GM20431 (cell line): ENCODE data around the gene CLCF1.

Experiments used
- in situ Hi-C: fragments of 300-500 bp; cut with MseI, MboI; formaldehyde crosslinking; loops from one replicate; pipeline ENCODE4 v1.15.0; 2020; ENCODE audit warnings: low sequenced_read_pairs; ENCODE audit not compliant: unreplicated experiment

CLCF1 gene

DNA sequence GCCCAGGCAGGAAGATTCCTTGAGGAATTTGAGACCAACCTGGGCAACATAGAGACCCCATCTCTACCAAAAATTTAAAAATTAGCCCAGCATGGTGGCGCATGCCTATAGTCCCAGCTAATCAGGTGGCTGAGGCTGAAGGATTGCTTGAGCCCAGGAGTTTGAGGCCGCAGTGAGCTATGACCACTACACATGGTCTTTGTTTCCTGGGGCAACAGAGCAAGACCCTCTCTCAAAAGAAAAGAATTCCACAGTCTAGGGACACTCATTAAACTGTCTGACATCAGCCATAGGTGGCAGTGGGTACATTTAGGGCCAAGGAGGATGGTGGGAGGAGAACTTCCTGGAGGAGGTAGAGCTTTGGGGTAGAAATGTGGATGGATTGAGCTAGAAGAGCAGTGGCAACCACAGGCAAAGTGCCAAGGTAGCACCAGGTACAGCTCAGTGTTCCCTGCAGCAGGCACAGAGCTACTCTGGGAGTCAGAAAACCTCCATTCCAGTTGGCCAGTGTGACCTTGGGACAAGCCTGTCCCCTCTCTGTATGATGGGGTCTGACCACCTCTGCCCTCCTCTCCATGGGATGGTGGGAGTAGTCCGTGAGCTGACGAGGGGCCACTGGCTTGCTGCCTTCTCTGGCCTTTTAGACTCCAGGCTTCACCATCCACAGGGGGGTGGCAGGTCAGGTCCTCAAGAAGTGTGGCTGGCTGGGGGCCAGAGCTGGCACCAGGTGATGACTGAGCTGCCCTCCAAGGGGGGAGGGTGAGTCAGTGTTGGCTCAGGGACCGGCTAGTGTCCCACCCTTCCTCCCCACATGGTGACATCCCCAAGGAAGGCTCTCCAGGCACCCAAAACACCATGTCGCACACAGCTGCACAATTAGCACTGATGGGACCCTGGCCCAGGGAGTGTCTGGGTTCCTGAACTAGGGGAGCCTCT is 3.7 kb upstream of the CLCF1 start:
- in situ Hi-C loops: no loop called here

DNA sequence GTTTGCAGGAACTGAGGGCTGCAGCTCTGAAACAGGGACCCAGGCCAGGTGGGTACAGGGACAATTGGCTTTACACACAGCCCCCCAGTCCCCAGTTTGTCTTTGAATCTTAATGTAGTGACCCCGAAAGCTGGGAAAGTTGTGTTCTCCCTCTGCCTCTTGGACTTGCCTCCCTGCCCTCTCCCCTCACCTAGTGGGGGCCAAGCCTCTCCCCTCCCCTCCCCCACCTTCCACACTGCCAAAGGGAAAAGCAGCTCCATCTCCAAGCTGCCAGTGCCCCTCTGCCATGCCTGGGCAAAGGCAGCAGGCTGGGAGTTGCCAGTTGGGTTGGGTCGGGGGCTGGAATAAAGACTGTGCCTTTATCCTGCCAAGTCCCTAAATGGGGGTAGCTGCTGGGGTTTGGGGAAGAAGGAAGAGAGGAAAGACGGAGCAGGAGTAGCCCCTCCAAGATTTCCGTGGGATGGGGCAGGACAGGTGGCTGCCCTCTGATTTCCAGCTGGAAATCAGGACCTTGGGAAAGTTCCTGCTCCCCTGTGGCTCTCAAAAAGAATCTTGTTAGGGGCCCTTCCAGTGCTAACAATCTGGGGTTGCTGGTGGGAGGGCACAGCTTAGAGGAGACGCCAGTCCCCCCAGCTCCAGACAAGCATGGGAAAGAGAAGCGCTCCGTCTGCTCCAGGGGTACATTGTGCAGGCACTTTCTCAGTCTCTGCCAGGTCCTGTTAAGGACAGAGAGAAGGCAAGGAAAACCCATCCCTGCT is 2.8 kb upstream of the CLCF1 start:
- in situ Hi-C loops: no loop called here

DNA sequence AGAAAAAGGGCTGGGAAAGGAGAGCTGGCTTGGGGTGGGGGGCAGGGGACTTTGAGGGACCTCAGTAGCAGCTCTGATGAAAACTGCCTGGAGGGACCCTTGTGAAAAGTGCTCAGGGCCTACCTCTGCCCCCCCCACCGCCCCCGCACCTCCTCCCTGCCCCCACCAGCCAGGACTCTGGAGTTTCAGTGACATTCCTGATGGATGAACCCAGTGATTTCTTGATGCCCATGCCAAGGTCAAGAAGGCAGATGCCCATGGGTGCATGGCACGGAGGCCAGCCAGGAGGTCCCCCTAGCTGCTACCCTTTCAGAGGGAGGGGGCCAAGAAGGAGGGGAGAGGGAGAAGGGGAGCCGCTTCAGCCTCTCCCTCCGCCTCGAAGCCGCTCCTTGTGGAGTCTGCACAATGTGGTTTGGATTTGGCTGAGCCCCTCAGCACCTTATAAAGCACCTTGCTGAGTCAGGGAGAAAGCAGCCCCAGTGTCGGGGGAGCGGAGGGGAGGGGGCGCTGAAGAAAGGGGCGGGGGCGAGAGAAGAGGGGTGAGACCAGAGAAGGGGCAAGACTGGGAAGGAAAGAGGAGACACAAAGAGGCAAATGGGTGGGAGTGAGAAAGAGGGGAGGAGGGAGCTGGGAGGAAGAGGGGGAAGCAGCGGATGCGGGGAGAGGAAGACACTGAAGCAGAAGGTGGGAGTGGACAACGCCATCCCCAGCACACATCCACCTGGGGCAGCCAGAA is 2.1 kb upstream of the CLCF1 start:
- in situ Hi-C loops: no loop called here

DNA sequence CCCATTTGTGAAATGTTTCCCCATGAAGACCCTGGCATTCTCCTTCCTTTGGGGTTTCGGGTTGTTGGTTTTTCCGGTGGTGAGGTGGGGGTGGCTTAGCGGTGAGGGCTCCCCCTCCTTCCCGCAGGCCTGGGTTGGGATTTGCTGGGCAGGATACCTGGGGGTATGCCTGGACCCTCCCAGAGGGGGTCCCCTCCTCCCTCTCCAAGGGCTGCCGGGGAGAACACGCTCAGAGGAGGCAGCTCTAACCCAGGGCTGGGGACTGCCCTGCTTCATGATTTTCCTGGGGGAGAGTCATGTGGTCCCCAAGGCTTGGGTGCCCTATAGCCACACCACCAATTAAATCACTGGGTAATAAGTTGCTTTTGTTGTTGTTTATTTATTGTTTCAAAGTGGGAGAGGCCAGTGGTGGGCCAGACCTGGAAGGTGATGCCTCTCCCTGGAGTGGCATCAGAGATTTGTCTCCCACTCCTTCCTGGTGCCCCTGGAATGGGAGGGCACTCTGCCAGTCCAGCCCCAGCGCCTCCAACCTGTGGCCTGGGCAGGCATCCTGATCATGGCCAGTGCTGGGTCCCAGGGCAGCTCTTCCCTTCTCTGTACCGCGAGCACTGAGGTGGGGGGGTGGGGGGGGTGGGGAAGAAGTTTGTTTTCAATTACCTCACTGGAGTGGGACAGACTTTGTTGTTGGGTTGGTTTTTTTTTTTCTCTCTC is 1.3 kb upstream of the CLCF1 start:
- in situ Hi-C loops: no loop called here

DNA sequence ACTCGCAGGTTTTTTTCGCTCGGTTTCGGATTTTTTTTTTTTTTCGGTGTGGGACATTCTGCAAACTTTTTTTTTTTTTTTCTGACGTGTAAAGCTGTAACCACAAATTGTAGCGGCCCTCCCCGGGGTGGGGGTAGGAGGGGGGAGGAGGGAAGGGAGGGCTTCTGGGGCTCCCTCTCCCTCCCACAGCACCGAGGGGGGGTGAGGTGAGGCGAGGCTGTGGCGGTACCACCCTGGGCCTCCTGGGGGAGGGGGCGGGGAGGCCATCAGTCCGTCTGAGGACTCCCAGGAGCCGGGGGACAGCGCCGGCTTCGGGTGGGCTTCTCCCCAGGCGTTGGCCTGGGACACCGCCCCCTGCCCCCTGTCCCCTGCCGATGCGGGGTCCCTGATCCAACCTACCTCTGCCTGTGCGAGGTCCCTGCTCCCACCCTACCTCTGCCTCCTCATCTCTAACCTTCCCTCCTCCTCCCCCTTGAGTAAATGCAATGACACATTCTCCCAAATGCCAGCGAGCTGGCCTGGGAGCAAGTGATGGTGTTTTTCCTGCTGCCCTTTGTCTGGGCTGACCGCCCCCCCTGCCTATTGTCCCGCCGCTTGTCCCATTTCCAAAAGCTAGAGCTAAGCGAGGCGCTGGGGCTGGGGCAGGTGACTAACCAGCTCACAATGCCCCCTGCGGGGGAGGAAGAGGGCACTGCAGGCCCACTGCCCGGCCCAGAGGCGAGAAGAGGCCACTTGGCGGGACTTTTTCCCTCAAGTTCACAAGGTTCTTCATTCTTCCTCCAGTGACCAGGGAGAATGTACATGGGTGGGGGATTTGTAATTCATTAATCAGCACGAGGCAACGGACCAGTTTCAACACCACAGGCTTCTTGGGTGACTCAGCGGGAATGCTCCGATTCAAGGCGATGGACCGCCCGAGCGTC is 511 bp upstream of the CLCF1 start:
- in situ Hi-C loops: no loop called here

DNA sequence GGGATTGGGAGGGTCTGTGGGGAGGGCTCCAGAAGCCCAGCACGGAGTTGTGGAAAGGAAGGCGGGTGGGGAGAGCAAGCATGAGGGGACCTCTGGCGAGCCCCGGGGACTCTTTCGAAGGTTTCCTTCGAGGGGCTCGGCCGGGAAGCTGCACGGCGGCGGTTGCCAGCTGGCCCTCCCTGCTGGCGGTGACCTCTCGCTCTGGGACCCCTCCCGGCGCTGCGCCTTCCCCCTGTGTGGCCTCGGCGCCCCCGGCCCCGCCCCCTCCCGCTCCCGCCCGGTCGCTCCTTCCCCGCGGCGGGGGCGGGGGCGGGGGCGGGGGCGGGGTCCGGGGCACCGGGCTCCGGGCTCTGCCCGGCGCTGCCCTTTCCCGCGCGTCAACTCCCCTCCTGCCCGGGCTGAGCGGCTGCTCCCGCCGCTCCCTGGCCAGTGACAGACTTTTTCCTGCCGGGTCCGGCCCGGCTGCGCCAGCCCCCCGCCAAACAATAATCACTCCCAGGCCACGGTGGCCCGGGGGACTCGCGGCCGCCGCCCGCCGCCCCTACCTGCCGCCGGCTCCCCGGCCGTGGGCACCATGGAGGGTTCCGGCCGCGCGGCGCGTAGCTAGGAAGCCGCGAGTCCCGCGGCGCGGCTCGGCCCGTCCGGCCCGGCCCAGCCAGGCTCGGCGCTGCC is 941 bp downstream of the CLCF1 start:
- in situ Hi-C loops: no loop called here

DNA sequence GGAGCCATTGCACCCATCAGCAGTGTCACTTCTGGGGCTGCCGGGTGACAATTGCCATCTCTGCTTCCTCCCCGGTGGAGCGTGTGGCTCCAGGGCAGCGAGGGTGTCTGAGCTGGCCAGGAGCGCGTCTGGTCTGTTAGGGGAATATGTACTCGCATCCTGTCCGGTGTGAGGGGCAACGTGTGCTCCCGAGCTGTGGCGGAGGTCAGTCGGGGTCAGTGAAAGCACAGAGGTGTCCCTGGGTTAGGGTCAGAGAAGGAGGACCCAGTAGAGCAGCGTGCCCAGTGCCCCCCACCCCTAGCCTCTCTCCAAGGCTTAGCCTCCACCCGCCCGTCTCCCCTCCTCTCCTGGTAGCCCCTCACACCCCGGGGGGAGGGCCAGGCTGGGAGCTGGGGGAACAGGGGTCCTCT is 1.5 kb downstream of the CLCF1 start:
- in situ Hi-C loops: no loop called here

DNA sequence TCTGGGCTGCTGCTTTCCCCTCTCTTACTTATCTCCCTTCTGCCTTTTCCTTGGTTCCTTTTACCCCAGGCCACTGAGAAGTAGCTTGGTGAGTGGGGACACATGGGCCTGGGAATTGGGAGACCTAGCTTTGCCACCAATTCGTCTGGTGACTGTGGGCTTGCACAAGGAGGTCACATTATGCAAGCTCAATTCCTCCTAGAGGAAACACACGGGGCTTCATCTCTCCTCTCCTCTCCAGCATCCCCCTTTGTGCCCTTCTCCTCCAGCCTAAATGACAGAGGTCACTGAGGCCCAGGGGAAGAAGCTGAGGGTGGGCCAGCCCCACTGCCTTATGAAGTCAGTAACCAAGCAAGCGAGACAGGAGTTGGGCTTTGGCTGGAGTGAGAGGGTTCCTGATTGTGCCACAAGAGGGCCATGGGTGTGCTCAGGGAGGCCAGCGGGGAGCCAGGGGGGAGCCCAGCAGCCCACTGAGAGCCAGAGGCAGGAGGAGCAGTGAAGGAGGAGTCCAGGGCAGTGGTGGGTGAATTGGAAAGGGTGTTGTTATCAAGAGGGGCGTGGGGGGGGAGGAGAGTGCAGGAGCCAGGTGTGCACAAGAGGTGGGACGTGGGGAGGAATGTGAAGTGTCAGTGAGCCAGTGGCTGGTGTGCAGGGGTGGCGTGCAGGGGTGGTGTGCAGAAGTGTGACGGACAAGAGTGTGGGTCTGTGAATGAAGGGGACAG is 2.0 kb downstream of the CLCF1 start:
- in situ Hi-C loops: no loop called here

DNA sequence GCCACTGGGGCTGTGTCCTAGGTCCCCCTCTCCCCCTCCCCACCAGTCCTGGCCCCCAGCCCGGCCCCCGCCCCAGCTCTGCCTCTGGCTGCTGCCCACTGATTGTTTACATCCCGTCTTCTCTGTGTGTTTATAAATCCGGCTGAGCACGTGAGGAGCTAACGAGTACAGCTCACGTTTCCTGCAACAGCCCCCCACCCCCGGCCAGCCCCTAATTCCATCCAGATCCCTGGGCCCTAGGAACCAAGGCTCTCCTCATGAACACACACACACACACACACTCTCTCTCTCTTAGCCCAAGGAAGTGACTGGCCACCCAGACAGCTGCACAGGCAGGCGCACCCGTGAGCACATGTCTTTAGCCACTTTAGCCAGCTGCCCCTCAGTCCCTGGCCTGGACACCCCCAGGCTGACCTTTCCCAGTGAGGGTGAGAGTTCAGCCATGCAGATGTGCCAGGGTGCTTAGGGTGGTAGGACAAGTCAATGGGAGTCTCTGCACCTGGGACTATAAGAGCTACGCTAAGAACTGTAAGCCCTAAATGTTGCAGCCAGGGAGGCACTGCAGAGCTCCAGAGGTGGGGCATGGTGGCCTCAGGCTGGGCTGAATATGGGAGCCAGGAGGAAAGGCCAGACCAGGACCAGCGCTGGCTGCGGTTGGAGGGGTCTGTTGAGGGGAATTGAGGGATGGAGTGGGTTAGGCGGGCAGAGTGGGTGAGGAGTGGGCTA is 2.9 kb downstream of the CLCF1 start:
- in situ Hi-C loops: no loop called here

DNA sequence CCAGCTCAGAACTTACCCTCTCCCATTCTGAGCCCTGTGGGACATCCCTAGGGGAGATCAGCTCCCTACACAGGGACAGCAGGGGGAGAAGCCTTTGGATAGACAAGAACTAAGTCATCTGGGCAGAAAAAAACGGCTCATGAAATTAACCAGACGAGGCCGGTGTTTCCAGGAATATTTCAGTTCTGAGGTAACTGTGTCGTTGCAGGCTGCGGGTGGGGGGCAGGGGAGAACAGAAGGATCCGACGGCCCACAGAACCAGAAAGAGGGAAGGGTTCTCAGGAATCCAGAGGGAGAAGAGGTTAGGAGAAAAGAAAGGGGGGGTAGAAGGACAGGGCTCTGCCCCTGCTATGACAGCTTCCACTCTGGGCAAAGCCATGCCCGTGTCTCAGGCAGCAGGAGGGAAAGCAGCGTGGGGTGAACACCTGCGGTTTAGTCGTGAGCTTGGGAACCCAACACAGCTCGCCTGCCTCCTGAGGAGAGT is 3.6 kb downstream of the CLCF1 start:
- in situ Hi-C loops: no loop called here

DNA sequence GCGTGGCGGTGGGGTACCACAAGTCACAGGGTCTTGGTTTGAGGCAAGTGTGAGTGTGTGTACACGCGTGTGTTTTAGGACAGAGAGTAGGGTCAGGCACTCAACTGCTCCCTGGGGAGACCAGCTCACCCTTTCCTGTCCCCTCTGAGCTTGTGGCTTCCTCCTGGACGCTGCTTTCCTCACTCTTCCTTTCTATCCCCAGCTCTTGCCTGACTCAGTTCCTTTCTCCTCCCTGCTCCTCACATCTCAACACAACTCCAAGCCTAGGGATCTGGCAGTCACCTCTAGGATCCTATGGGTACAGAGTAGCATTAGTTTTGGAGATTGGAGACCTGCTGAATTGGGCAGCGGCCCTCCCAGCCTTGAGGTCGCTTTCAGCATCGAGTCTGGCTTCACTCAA is 4.1 kb downstream of the CLCF1 start:
- in situ Hi-C loops: no loop called here

DNA sequence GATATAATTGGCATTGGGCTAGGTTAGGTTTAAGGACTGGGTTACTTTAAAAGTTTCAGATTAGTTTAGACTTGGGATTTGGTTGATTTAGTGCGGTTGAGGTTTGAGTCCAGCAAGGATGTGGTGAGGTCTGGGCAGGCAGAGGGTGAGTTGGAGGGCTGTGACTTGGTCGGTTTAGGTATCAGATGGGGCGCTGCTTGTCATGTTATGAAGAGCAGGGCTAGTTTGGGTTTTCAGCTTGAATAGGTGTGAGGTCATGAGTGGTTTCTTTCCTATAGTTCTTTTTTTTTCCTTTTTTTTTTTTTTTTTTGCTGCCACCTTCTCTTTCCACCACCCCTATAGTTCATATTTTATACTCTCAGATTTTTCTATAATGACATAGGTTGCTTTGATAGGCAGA is 4.8 kb downstream of the CLCF1 start:
- in situ Hi-C loops: no loop called here

DNA sequence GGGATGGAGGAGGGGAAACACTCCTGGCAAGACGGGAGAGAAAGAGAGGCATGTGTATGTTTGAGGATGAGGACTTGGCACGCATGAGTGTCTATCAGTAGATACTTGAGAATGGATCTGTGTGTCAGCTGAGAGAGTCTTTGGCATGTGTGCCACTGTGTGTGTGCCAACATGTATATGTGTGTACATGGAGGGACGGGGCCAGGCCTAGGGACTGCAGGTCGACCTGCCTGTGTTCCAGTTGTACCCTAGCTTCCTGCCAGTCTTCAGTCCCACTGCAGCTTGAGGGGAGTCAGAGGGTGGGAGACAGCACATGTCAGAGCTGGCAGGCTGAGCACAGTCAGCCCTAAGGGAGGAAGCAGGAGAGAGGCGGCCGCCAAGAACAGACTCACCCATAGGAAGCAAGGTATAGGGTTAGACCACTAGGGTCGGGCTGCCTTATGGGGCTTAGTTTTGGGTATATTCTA is 5.6 kb downstream of the CLCF1 start:
- in situ Hi-C loops: no loop called here

DNA sequence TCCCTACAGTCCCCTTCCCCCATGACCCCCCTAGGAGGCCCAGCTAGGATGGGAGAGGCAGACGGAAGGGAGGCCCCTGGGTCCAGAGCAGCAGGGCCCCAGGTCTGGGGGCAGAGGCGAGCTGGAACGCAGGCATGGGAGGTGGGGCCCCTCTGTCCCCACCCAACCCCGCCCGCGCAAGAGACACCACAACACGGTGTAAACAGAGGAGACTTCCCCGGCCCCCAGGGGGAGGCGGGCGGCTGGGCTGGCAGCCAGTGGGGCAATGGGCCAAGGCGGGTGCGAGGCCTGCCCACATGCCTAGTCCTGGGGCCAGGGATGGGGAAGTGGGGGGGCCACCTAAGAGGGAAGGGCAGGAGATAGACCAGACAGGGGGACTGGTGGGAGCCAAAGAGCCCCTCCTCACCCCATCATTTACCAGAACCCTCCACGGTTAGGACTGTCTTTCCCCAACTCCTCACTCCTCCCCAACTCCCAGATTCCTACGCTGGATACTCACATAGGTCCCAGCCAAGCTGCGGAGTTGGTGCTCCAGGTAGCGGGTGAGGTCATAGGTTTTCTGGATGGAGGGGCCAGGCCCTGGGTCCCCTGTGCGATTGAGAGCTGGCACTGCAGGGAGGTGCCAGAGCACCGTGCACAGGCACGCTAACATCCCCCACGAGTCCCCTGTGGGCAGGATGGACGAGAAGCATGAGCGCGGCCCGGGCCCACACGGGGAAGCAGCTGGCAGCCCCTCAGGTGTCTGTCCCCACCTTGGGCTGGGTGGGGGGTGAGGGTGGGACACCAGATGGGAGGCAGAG is 6.2 kb downstream of the CLCF1 start:
- in situ Hi-C loops: no loop called here

DNA sequence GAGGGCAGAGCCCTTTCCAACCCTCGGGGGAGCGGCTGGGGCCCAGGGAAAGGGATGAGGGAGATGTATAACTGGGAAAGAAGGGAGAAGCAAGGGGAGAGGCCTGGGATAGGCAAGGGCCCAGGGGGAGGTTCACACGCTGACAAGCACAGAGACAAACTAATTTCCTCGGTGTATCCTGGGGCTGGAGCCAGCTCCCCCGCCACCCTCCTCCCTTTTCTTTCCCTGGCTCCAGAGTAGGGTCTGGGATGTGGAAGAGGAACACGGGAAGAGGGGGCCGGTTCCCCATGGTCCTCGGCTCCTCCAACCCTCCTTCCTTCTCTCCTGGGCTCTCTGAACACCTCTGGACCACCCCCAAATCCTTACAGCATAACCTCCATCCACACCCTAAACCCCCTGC is 6.9 kb downstream of the CLCF1 start:
- in situ Hi-C loops: no loop called here

DNA sequence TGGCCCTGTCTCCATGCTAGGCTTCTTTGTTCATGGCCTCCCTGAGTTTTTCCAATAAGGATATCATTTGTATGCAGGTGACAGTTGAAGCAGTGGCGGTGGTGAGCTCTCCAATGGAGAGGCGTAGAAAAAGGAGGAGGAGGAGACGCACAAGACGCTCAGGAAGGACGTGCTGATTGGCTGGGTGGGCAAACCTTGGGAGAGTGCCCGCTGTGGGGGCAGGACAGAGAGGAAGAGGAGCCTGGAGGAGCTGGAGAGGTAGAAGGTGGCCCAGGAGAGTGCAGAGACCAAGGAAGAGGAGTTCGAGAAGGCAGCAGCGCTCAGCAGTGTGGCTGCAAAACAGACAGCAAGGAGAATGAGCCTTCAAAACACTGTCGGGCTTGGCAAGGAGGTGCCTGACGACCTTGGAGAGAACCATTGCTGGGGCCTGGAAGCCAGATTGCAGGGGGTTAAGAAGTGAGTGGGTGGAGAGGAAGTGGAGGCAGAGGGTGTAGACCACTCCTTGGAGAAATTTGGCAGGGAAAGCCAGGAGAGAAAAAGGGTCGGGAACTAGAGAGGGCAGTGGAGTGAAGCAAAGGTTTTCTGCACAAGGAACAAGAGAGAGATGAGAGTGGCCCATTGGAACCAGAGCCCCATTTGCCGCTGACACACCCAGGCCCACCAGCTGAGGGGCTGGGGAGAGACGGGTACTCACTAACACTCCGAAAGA is 7.5 kb downstream of the CLCF1 start:
- in situ Hi-C loops: no loop called here
